Type B pancreatic cell (in vitro differentiated cells): ENCODE results near the gene CCDC146. TPM values are rescaled to one million over a fixed set of nuclear protein-coding genes. Genes with fewer than 3 reads are reported as not detected.

Source experiments
- DNase-seq: peaks from one replicate; pipeline ENCODE4 v3.0.0; 2021; ENCODE audit warnings: mixed read lengths; ENCODE audit not compliant: unreplicated experiment; ENCODE audit errors: extremely low spot score
- H3K27ac Mint-ChIP-seq: 2 replicates; pipeline ENCODE4 v1.8.0; 2021; ENCODE audit warnings: mild to moderate bottlenecking, mixed read lengths
- H3K27me3 Mint-ChIP-seq: 2 replicates; pipeline ENCODE4 v1.8.0; 2021; ENCODE audit warnings: mixed read lengths
- H3K36me3 Mint-ChIP-seq: 2 replicates; pipeline ENCODE4 v1.8.0; 2021; ENCODE audit warnings: mixed read lengths
- H3K4me1 Mint-ChIP-seq: one replicate; pipeline ENCODE4 v1.8.0; 2021; ENCODE audit warnings: mixed read lengths; ENCODE audit not compliant: unreplicated experiment
- H3K4me3 Mint-ChIP-seq: 2 replicates; pipeline ENCODE4 v1.8.0; 2021; ENCODE audit warnings: mild to moderate bottlenecking, mixed read lengths
- H3K9me3 Mint-ChIP-seq: 2 replicates; pipeline ENCODE4 v1.8.0; 2021; ENCODE audit warnings: mixed read lengths
- total RNA-seq: library from RNA; stranded (reverse); gene quantifications from 2 replicates; pipeline ENCODE4 v1.2.1, GENCODE V29; 2021; ENCODE audit warnings: low replicate concordance
- TF ChIP-seq, protein P1 (sequence below): fragments of 200-600 bp; sonication (generic); conservative IDR thresholded peaks from 2 replicates; pipeline ENCODE4 v1.5.0; 2021; ENCODE audit warnings: antibody characterized with exemption, mild to moderate bottlenecking

The CCDC146 gene
- total RNA-seq, 1 donor from 2014 or later: 15.3 TPM

DNA sequence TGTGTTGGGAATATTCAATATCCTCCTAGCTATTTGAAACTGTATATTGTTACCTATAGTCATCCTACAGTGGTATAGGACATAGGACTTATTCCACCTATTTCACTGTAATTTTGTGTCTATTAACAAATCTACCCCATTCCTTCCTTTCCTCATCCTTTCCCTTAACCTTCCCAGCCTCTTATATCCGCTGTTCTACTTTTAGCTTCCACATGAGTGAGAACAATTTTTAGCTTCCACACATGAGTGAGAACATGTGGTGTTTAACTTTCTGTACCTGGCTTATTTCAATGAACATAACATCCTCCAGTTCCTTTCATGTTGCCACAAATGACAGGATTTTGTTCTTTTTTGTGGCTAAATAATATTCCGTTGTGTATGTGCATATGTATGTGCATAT lies 173.1 kb downstream of the CCDC146 start:
- H3K4me1 Mint-ChIP-seq: no peaks in the 10 kb centered on the region

DNA sequence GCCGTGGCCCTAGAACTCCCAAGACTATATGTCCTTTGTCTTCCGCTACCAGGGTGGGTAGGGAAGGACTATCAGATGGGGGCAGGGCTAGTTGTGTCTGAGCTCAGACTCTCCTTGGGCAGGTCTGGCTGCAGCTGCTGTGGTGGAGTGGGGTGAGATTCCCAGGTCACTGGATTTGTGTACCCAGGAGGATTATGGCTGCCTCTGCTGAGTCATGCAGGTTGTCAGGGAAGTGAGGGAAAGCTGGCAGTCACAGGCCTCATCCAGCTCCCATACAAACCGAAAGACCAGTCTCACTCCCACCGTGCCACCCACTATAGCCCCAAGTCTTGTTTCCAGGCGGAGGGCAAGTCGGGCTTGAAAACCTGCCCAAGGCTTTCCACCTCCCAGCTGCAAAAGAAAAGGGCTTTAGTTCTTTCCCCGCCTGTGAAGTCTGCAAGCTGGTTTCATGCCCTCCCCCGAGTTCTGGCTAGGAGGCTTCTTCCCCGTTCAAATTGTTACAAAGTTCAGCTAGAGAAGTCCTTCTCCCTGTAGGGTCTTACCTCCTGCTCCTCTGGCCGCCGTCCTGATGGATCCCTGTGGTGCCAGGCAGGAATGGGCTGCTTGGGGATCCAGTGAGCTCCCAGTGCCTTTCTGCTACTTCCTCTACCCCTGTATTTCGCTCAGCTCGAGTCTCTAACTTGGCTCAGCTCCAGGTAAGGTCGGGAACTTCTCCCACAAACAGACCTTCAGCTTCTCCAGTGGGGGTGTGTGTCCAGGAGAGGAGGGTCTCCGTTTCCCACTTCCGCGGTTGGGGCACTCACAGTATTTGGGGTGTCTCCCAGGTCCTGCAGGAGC lies 184.0 kb downstream of the CCDC146 start:
- TF ChIP-seq, protein P1, sequence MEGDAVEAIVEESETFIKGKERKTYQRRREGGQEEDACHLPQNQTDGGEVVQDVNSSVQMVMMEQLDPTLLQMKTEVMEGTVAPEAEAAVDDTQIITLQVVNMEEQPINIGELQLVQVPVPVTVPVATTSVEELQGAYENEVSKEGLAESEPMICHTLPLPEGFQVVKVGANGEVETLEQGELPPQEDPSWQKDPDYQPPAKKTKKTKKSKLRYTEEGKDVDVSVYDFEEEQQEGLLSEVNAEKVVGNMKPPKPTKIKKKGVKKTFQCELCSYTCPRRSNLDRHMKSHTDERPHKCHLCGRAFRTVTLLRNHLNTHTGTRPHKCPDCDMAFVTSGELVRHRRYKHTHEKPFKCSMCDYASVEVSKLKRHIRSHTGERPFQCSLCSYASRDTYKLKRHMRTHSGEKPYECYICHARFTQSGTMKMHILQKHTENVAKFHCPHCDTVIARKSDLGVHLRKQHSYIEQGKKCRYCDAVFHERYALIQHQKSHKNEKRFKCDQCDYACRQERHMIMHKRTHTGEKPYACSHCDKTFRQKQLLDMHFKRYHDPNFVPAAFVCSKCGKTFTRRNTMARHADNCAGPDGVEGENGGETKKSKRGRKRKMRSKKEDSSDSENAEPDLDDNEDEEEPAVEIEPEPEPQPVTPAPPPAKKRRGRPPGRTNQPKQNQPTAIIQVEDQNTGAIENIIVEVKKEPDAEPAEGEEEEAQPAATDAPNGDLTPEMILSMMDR: no peak
- DNase-seq: no peak
- Mint-ChIP-seq H3K4me3 (no peak overlapping the region), H3K27ac (no peak overlapping the region), H3K27me3 (no peaks in the 10 kb centered on the region), H3K9me3 (no peaks in the 10 kb centered on the region), H3K36me3 (peaks cover 4% of the 10 kb centered on the region), H3K4me1 (peaks cover 5% of the 10 kb centered on the region)

More for the DNA sequence above, 173.1 kb downstream of the CCDC146 start:
- DNase-seq: no peak
- no peaks in the 10 kb centered on the region for H3K27me3 Mint-ChIP-seq
- no peaks in the 10 kb centered on the region for H3K9me3 Mint-ChIP-seq
- H3K4me3 Mint-ChIP-seq: no peak overlapping the region
- H3K27ac Mint-ChIP-seq: no peak overlapping the region
- TF ChIP-seq, protein P1: no peak
- H3K36me3 Mint-ChIP-seq: peaks cover 4% of the 10 kb centered on the region

DNA sequence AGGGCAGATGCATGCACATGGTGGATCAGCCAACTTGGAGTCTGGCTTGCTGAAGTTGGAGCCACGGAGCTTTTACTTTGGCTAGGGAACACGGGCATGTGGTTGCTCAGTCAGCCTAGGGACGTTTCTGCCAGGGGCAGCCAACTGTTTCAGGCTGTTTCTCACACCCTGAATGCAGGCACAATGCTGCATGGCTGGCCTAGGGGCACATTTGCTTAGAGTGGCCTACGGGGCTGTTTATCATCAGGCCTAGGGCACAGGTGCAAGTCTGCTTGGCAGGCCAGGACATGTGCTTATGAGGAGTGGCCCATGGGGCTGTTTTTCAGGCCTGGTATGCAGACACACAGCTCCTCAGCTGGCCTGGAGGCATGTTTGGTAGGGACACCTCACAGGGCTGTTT lies 186.4 kb downstream of the CCDC146 start:
- Mint-ChIP-seq H3K4me1 (peaks cover 5% of the 10 kb centered on the region), H3K4me3 (no peak overlapping the region), H3K36me3 (peaks cover 4% of the 10 kb centered on the region), H3K27ac (no peak overlapping the region), H3K27me3 (no peaks in the 10 kb centered on the region), H3K9me3 (no peaks in the 10 kb centered on the region)
- DNase-seq: no peak
- TF ChIP-seq, protein P1: no peak

DNA sequence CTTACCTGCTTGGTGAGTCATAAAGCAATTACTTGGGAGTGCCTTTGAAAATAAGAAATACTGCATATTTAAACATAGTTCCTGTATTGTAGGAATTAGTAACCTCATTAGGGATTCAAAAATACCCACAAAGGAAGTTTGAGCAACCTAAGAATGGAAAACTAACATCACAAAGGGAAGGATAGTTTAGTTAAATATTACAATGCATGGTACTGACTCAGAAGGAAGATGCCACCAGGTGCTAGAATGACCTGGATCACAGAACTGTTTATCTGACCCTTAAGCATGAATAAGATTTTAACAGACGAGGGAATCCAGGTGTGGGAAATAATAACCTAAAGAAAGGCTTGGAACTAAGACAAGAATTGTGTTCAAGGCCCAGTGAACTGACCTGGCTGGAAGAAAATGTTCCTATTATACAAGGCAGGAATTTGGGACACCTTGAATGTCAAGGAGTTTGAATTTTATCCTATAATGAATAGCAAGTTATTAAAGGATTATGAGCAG lies 187.4 kb downstream of the CCDC146 start:
- TF ChIP-seq, protein P1: no peak
- H3K4me1 Mint-ChIP-seq: peaks cover 5% of the 10 kb centered on the region
- no peak for DNase-seq

DNA sequence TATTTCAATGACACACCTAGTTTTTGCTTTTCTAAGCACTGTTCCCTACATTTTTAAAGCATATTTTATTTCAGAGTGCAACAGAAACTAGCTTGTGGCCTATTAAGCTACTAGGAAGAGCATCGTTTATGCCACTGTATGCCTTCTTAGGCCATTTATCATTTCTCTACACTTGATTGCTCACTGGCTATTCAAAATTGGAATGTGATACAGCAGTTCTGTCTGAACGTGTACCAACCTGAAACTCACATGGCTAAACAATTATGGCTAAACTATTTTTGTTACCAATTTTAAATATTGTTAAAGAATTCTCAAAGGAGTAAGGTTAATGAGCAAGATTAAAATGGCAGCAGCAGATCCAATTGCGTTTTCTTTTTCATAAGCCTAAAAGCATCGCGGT lies 188.6 kb downstream of the CCDC146 start:
- Mint-ChIP-seq H3K27ac (no peak overlapping the region), H3K4me3 (no peak overlapping the region), H3K27me3 (no peaks in the 10 kb centered on the region), H3K9me3 (no peaks in the 10 kb centered on the region), H3K36me3 (peaks cover 4% of the 10 kb centered on the region), H3K4me1 (peaks cover 5% of the 10 kb centered on the region)
- DNase-seq: no peak
- TF ChIP-seq, protein P1: no peak

More for the DNA sequence above, 187.4 kb downstream of the CCDC146 start:
- Mint-ChIP-seq H3K36me3 (peaks cover 4% of the 10 kb centered on the region), H3K27me3 (no peaks in the 10 kb centered on the region), H3K9me3 (no peaks in the 10 kb centered on the region), H3K27ac (no peak overlapping the region), H3K4me3 (no peak overlapping the region)
